Measurements from ENCODE around the gene ZRSR2.
"Not testable (repeated sequence)": the region's sequence is repeated elsewhere in the genome, so short reads cannot be mapped to it uniquely, and the experiment has no call there.

ZRSR2 gene

DNA sequence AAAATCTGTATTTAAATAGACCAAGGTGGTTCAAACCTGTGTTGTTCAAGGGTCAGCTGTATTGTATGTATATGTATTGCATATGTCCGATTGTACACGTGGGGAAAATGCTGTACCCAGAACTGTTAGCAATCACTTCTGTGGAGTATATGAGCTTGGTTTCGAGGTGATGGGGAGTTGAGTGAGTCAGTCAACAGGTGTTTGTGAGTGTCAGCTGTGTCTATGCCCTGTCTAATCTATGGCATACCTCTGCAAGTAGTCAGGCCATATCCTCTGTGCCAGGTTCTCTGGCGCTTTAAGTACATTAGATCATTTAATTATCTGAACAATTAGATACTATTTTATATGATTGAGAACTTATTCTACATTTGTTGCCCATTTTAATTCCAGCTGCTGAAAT lies 7.4 kb downstream of the ZRSR2 start:
- DNase-seq = no peak

DNA sequence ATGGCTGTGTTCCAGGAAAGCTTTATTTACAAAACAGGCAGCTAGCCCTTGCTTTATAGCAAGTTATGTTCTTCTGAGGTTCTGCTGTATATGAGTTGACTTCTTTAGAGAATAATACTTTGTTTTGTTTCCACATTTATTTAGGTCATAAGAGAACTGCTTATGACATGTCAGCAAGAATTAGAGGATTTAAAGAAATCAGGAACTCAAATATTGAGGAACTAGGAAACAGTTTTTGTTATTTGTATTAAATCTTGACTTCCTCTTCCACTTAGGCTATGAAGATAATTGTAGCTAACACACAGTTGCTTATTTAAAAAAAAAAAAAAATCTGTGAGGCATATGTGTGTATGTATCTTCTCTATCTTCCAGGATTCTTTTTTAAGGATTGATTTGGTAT lies 14.3 kb downstream of the ZRSR2 start:
- no peak for DNase-seq

DNA sequence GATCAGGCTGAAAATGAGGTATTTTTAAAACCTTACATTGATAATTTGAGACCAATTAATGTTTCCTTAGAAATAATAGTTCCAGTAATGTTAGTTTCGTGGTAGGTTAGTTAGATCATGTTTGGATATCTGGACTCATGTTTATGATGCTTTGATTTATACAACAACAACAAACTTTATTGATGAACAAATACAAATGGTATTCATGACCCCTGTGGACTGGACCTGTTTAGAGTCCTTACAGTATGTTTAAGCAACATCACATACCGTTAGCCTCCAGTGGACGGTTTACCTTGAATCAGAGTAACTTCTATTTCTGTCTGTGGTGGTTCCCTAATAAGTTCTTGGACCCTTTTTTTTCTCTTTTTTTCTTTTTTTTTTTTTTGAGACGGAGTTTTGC lies 18.0 kb downstream of the ZRSR2 start:
- no peak for DNase-seq

DNA sequence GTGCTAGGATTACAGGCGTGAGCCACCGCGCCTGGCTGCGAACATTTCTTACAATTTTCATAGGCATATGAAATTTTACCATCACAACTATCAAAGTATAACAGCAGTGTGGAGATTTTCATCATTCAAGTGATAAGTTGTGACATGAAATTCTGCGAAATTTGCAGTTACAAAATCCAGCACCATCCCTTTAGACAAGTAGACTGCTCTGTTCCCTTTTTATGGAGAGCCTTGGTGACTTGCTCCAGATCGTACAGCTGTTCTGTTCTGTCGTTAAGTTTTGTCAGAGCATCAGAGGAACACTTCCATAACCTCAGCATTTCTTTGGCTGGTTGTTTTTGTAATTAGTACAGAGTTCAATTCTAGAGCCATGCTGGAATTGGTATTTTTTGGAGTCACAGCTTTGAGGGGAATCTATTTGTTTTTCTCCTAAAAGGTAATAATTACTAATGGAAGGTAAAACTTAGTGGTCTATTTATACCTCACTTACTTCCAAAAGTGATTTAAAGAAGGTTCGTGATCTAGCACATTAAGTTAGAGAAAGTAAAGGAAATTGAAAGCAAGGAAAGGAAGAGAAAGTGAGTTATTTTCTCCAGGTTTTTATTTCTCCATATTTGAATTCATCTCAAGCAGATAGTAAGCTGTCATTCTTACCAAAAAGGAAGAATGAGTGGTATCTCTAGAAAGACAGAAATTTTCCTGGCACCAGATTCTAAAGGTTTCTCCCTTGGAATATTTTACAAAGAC lies 22.1 kb downstream of the ZRSR2 start:
- DNase-seq = no peak

DNA sequence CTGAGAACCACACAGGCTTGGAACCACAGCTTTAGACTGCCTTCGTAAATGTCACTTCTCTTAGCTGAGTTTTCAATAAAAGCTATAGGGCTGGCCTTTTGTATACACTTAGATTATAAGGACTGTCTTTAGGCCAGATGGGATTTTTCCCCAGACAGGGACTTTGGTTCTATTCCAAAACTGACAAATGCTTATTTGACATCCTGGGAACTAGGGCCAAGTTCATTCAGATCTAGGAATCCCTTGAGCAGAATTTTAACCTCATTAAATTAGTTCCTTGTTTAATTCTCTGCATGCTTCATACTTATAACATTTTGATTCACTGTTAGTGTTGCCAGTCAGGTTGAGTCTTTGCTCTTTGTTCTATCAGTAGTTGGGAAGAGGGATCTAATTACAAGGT lies 23.1 kb downstream of the ZRSR2 start:
- DNase-seq = no peak

DNA sequence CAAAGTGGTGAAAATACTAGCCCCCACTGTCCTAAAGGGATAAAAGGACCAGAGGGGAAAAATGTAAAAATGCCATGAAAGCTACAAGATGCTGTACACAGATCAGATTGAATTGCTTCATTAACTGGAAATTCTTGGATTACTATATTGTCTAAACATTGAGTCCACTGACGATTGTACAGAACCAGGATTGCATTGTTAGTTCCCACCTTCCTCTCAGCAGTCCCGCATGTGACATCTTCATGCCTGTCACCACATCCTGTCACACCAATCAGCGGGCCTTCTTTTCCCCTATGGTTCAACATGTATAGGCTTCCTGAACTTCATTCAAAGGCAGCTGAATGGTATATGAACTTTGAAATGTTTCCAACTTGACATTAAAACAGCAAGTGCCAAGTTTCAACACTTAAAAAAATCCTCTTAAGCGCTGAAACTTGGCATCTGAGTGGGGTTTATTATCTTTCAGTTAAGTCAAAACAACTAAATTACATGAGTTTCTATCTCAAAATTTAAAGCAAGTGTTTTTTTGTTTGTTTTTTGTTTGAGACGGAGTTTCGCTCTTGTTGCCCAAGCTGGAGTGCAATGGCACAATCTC lies 24.6 kb downstream of the ZRSR2 start:
- peak in 1 of 5 experiments; percentile 18 for DNase-seq

DNA sequence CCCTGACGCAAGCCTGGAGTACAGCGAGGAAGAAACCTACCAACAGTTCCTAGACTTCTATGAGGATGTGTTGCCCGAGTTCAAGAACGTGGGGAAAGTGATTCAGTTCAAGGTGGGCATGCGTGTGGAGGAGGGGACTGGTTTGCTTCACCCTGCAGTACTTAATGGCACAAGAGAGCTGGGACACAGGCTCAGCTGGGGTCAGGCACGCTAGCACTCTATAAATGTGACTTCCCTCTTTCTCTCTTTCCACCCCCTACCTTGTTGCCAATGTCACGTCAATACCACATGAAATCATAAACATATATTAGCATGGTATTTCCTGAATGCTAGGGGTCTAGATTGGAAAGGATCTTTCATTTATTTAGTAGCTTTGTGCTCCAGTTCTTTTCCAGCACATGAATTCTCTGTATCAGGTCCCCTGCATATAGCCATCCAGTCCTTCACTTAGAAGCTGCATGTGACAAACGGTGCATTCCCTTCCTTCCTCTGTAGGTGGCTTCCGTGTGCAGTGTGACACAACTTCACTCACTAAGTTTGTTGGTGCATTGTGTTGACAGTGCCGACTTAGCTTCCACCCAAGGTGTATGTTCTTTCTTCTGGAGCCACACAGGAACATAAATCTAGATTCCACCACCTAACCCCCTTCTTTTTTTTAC lies 25.6 kb downstream of the ZRSR2 start:
- DNase-seq = peak in 1 of 5 experiments; percentile 75

DNA sequence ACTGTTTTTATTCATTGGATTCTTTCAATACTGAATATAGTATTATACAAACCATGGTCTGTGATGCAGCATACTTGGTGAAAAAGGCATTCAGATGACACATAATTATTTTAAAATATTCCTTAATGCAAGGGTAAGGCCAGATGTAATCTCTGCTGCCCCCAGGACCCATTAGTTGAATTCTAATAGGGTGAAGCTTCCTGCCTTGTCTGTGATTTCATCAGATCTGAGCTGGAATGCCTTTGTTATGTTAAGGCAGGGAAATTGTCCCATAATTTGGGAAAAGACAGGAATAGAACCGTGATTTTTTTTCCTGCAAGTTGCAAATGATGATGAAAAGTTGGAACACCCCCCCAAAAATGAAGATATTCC lies 26.1 kb downstream of the ZRSR2 start:
- DNase-seq = no peak

DNA sequence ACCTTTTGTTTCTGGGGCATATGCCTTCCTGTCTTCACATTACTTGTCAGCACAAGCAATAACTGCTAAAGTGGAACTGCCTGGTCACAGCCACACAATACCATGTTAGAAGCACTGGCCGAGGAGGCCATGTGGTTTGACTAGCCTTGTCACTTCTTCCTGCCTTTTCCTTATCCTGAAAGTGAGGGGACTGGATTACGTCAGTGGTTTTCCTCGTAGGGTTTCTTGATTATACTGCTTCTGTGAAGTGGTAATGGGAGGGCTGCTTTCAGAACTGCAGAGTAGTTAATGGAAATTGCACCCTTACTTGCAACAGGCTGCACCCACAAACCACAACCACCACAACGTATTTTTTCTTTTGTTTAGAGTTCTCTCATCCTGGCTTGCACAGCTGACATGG lies 26.6 kb downstream of the ZRSR2 start:
- peak in 3 of 5 experiments; percentile 5 to 75 (median 67) for DNase-seq

DNA sequence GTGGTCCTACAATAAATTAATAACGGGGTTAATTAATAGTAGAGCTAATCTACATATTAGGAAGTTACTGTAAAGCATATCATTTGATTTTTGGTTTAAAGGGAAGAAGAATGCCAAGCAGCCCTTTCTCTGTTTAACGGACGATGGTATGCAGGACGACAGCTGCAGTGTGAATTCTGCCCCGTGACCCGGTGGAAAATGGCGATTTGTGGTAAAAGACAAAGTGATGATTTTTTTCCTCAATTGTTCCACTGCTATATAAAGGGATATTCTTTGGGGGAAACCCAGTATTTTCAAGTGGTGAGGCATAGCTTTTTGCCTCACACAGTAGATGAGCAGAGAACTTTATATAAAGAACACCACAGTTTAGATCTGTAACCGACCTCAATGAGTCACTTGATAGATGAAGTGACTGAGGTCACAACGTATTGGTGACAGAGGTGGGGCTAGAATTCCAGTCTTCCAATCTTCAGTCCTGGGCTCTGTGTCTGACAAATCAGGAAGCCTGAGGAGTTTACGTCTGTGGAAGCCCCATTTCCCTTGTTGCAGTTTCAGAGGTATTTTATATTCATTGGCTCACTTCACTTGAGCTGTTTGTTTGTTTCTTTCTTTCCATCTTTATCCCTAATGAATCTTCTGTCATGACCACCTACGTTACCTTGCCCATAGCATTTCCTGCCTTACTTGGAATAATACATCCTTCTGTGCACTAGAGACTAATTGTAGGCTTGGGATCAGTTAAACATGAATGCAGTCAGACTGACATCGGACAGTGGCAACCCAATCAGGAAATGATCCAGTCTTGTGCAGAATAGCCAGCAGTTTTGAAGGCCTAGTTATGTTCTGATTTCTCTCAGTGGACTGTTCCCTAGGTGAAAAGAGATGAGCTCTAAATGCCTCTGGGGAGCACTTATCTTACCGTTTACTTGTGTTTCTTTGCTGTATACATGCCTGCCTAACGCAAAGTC lies 30.1 kb downstream of the ZRSR2 start:
- DNase-seq = peak in 1 of 5 experiments; percentile 8

DNA sequence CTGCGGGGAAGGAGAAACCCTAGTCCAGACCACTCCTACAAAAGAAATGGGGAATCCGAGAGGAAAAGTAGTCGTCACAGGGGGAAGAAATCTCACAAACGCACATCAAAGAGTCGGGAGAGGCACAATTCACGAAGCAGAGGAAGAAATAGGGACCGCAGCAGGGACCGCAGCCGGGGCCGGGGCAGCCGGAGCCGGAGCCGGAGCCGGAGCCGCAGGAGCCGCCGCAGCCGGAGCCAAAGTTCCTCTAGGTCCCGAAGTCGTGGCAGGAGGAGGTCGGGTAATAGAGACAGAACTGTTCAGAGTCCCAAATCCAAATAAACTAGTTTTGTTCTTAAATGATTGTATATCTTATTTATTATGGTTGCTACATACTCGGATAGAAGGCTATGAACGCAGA lies 32.6 kb downstream of the ZRSR2 start:
- DNase-seq = no peak

DNA sequence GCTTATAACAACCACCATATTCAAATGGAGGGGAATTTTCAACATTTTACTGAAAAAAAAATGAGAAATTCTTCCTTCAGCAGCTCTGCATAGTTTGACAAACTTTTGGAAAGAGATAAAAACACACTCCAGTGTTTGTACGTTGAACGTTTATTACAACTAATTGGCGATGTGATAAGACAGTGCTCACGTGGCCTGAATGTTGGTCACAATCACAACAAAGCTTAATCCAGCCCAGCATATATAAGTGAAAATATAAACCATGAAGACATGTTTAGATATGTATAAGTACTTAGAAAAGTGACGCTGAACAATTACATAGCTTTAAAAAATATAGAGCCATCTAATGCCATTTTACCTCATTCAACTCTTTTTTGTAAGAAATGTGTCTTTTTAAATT lies 35.7 kb downstream of the ZRSR2 start:
- no peak for DNase-seq

DNA sequence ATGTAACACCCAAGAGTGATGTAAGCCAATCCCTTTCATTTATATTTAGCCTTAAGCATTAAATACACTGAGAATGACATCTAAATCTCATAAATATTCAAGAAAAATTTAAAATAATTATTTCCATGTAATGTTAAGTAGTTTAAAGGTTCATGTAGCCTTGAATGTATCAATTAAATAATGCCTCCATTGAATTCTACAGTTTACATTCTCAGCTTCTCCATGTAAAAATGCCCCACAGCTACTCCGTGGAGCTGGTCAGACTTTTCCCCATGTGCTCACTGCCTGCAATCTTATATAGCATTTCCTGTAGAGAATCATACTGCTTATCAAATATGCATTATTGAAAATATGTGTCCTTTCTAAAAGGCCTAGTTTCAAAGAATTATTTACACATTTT lies 38.9 kb downstream of the ZRSR2 start:
- DNase-seq = no peak

DNA sequence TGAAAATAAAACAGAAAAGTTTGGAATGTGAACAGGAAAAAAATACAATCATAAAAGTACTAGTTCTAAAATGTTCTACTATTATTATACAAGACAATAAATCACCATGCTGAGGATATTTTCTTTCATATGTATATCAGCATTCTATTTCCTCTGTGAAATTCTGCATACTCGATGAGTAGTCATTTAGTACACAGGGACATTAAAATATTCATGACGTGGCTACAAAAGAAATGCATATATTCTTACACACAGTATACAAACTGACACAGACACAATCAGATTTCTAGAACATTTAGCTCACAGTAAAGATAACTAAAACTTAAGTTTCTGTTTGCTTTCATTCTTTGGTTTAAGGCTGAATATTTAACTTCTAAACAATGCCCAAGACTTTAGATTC lies 41.1 kb downstream of the ZRSR2 start:
- not testable (repeated sequence) for DNase-seq

DNA sequence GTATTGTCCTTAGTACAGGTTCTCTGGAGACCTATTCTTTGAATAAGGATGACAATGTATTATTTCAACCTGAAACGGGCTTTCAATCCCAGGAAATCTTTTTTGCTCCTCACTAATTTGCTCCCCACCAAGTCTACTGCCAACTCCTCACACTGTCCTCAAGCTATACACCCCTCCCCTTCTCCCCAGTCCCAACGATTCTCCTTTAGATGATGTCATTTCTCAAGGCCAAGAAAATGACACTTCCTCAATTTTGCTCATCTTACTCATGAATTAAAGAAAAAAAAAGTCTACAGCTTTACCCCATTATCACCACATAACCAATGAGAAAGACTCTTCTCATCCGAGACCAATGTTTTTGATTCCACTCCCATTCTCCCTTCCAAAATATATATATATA lies 43.8 kb downstream of the ZRSR2 start:
- DNase-seq = no peak

DNA sequence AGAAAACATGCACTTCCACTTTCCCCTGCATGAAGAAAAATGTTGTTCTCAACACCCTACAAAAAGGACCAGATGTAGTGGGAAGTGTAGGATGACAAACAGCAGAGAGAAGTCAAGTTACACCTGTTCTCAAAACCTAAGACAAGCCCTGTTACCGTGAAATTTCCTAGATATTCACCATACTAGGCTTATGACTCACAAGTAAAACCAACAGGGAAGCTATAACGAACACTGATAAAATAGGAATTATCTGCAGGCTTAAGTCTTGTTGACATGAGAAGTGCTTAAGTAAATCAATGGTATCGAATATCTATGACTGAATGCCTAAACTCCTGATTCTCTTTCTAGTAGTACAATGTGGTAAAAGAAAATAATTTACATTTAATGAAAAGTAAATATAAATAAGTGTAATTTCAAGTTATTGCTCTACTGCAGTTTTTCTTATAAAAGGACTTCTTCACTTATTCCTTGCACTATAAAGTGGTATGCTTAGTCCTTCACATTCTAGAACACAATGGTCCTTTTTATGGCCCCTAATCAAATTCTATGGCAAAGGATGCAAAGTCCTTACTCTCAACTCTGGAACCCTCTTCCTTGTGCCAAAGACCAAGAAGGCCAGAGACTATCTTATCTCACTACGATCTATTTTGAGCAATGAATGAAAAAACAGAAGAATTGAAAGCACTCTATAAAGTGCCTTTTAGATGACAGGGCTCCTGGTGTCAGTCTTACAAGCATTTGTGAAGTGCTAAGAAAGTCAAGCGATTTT lies 44.7 kb downstream of the ZRSR2 start:
- no peak for DNase-seq

DNA sequence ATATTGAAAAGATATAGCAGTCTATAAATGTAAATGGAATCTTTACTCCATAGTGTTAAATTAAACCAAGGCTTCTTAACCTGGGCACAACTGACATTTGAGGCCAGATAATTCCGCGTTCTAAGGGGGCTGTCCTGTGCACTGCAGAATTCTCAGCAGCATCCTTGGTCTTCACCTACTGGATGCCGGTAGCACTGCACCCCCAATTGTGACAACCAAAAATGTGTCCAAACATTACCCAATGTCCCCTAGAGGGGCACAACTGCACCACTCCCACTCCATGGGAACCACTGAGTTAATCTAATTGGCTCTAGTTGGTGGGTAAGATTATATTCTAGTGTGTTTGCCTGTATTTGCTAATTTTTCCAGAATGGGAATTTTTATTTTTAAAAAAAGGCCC lies 47.7 kb downstream of the ZRSR2 start:
- peak in 2 of 5 experiments; percentile 9 to 12 for DNase-seq

DNA sequence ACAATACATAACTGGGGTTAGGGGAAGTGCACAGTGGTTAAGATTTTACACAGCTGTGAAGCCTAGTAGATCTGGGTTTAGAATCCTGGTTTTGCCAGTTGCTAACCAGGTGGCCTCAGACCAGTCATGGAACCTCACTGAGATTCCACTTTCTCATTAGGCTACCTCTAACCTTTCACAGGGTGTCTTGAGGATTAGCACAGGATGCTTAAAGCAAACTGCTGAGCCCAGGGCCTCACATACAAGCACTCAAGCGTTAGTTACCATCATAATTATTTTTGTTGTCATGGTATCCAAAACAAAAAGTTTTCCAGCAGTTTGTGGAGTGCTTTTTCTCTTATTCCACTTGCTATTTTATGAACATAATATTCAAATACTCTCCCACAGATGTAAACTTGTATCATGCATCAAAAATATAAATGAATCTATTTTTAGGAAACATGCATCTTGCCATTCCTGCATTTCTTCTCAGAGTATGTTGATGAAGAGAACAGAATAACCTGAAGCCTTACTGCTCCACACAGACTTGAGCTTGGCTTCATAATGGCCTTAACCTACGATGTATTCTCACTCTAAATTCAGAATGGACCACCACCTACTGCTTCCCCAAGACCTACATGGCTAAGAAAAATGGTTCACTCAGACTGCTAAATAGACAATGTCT lies 51.7 kb downstream of the ZRSR2 start:
- no peak for DNase-seq

DNA sequence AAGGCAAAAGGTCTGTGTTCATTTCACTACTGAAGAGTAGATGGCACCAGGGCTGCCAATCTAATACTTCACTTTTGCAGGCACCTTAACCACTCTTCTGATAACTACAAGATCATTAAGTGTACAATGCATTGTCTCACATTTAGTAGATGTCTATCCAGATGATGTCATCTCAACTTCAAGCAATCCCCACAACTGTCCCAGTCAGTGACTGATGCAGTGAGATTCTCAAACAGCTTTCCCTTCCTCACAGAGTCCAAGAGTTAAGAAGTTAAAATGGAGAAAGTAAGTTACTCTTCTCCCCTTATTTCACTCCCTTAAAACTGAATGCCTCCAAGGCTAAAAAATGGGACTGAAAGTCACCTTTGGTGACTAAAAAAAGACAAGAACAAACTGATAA lies 53.7 kb downstream of the ZRSR2 start:
- no peak for DNase-seq

DNA sequence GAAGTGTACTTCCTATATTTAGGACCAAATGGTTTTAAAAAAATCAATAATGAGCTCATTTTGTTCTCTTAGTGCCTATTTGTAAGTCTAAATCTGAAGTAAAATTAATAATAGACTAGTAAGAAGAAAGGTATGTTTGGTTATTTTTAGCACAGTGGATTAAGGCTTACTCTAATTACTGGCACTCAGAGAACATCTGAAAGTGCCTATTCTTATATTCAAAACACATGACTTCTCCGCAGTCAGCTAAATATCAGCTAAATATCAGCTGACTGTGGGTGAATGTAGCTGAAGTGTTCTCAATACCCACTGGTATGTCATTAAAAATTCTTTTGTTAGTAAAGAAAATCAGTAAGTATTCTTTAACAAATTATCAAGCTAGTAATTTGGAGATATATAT lies 58.3 kb downstream of the ZRSR2 start:
- no peak for DNase-seq

DNA sequence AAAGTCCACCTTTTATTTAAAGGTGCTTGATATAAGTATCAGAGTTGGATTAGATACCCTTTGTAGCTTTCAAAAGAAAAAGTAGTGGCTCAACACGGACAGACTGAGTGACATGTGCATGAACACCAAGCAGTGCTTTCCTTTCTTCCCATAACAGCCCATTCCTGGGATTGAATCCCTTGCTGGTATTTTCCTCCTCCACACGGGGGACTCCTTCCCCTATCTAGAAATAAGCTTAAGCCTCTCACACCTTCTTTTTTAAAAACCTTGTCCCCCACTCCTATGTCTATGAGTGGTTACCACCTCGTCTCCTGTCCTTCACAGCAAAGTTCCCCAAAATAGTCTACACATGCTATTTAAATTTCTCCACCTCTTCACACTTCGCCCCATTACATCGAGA lies 59.3 kb downstream of the ZRSR2 start:
- no peak for DNase-seq
